Trophoblast cell (in vitro differentiated cells and primary cell): ENCODE measurements around the gene ZNF407.

ENCODE experiments used
- DNase-seq, 2 donors: peaks; one replicate each; pipeline ENCODE4 v3.0.0-alpha.2; 2016
- H2AFZ ChIP-seq: 2 replicates; pipeline ENCODE4 v1.6.1; 2013; ENCODE audit warnings: low read length, moderate library complexity, mild to moderate bottlenecking; ENCODE audit not compliant: insufficient read depth, poor library complexity
- H2AK5ac ChIP-seq: 2 replicates; pipeline ENCODE4 v1.6.1; 2013; ENCODE audit warnings: mild to moderate bottlenecking, low read length
- H2BK120ac ChIP-seq: 2 replicates; pipeline ENCODE4 v1.6.1; 2013; ENCODE audit warnings: low read length, mild to moderate bottlenecking, moderate library complexity; ENCODE audit not compliant: insufficient read depth, poor library complexity
- H2BK12ac ChIP-seq: 2 replicates; pipeline ENCODE4 v1.6.1; 2013; ENCODE audit warnings: mild to moderate bottlenecking, low read length, moderate library complexity
- H2BK5ac ChIP-seq: 2 replicates; pipeline ENCODE4 v1.6.1; 2013; ENCODE audit warnings: low read length, low read depth, moderate library complexity, mild to moderate bottlenecking; ENCODE audit not compliant: poor library complexity
- H3K14ac ChIP-seq: 2 replicates; pipeline ENCODE4 v1.6.1; 2013; ENCODE audit warnings: mild to moderate bottlenecking, low read length
- H3K18ac ChIP-seq: 2 replicates; pipeline ENCODE4 v1.6.1; 2013; ENCODE audit warnings: mild to moderate bottlenecking, low read length
- H3K23ac ChIP-seq: 2 replicates; pipeline ENCODE4 v1.6.1; 2013; ENCODE audit warnings: low read length
- H3K27ac ChIP-seq: 2 replicates; pipeline ENCODE4 v1.5.1; 2013; ENCODE audit warnings: low read depth, mild to moderate bottlenecking, inconsistent platforms, low read length, moderate library complexity
- H3K27me3 ChIP-seq: 2 replicates; pipeline ENCODE4 v1.6.1; 2013; ENCODE audit warnings: inconsistent platforms, mild to moderate bottlenecking, low read length, moderate library complexity; ENCODE audit not compliant: insufficient read depth
- H3K36me3 ChIP-seq, 2 experiments: 1 replicate in 1 of 2; 2 replicates in 1 of 2; pipeline ENCODE4 v1.6.1; 2013; ENCODE audit warnings: low read length in 2 of 2, mild to moderate bottlenecking in 2 of 2, moderate library complexity in 1 of 2; ENCODE audit not compliant: insufficient read depth in 2 of 2, control insufficient read depth in 1 of 2
- H3K4ac ChIP-seq: 2 replicates; pipeline ENCODE4 v1.6.1; 2013; ENCODE audit warnings: low read depth, mild to moderate bottlenecking, low read length, moderate library complexity
- H3K4me1 ChIP-seq, 2 experiments: 1 replicate in 1 of 2; 2 replicates in 1 of 2; pipeline ENCODE4 v1.6.1; 2013; ENCODE audit warnings: low read length in 2 of 2, mild to moderate bottlenecking in 2 of 2, moderate library complexity in 1 of 2; ENCODE audit not compliant: insufficient read depth in 2 of 2, control insufficient read depth in 1 of 2
- H3K4me2 ChIP-seq: 2 replicates; pipeline ENCODE4 v1.6.1; 2013; ENCODE audit warnings: inconsistent platforms, mild to moderate bottlenecking, low read length, moderate library complexity
- H3K4me3 ChIP-seq: 2 replicates; pipeline ENCODE4 v1.5.1; 2013; ENCODE audit warnings: mild to moderate bottlenecking, low read depth, low read length, inconsistent platforms
- H3K79me1 ChIP-seq: one replicate; pipeline ENCODE4 v1.6.1; 2013; ENCODE audit warnings: low read length
- H3K79me2 ChIP-seq: 2 replicates; pipeline ENCODE4 v1.6.1; 2013; ENCODE audit warnings: low read length, mild to moderate bottlenecking; ENCODE audit not compliant: control insufficient read depth, insufficient read depth, poor library complexity
- H3K9ac ChIP-seq: 2 replicates; pipeline ENCODE4 v1.6.1; 2013; ENCODE audit warnings: mild to moderate bottlenecking, low read length
- H3K9me3 ChIP-seq: 2 replicates; pipeline ENCODE4 v1.6.1; 2013; ENCODE audit warnings: low read depth, mild to moderate bottlenecking, control low read depth, inconsistent platforms, low read length; ENCODE audit not compliant: insufficient read depth
- H4K12ac ChIP-seq: 2 replicates; pipeline ENCODE4 v1.6.1; 2013; ENCODE audit warnings: low read depth, mild to moderate bottlenecking, low read length, moderate library complexity
- H4K8ac ChIP-seq: 2 replicates; pipeline ENCODE4 v1.6.1; 2013; ENCODE audit warnings: low read depth, mild to moderate bottlenecking, low read length, moderate library complexity
- H4K91ac ChIP-seq: one replicate; pipeline ENCODE4 v1.6.1; 2013; ENCODE audit warnings: low read depth, mild to moderate bottlenecking, low read length, moderate library complexity
- WGBS: extraction: QIAGEN DNeasy Blood & Tissue Kit; methylation state at CpG from one replicate; pipeline ENCODE4 v1.1.7; 2013; ENCODE audit warnings: missing lambda C conversion rate; ENCODE audit not compliant: insufficient read length, insufficient coverage; ENCODE audit errors: extremely low coverage; 5-methylcytosine and 5-hydroxymethylcytosine counted together

Gene ZNF407

DNA sequence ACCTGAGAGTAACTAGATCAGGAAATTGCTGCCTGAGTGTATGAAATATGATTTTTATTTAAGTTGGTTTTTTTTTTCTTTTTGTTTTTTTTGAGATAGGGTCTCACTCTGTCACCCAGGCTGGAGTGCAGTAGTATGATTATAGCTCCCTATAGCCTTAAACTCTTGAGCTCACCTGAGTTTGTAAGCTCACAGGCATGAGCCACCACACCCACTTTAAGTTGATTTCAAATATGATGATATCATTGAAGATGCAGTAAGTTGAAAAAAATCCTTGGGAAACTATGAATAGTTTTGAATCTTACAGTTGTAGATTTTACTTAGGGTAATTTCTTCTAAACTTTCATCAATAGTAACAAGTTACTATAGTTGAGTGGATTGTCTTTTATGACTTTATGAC lies 234.7 kb downstream of the ZNF407 start:
- H2BK12ac ChIP-seq = no peak overlapping the region
- H2AFZ ChIP-seq = no peak overlapping the region
- no peak overlapping the region for H3K27ac ChIP-seq
- no peak overlapping the region for H4K12ac ChIP-seq
- no peak overlapping the region for H2BK120ac ChIP-seq
- peaks cover 14% of the 10 kb centered on the region for H3K79me1 ChIP-seq
- H3K4me2 ChIP-seq = no peak overlapping the region
- no peaks in the 10 kb centered on the region for H3K9me3 ChIP-seq
- peaks cover 1% of the 10 kb centered on the region for H3K79me2 ChIP-seq
- no peak overlapping the region for H4K91ac ChIP-seq
- no peak overlapping the region for H3K9ac ChIP-seq
- H3K14ac ChIP-seq = no peak overlapping the region
- DNase-seq = peak in 1 of 2 donors; percentile 20
- no peak overlapping the region for H3K18ac ChIP-seq
- H3K4ac ChIP-seq = no peak overlapping the region
- H3K4me3 ChIP-seq = no peak overlapping the region
- H2AK5ac ChIP-seq = no peak overlapping the region
- no peak overlapping the region for H4K8ac ChIP-seq
- H3K36me3 ChIP-seq = no peaks in the 10 kb centered on the region
- no peaks in the 10 kb centered on the region for H3K27me3 ChIP-seq
- H3K4me1 ChIP-seq = peaks cover 15 to 19% of the 10 kb centered on the region in 2 experiments
- H2BK5ac ChIP-seq = no peak overlapping the region
- H3K23ac ChIP-seq = no peak overlapping the region

- no peak overlapping the region for H2BK120ac ChIP-seq
- no peaks in the 10 kb centered on the region for H3K36me3 ChIP-seq
- no peak overlapping the region for H3K4me2 ChIP-seq
- H2AK5ac ChIP-seq = no peak overlapping the region
- no peak overlapping the region for H3K4me3 ChIP-seq
- no peak overlapping the region for H3K14ac ChIP-seq
- H4K91ac ChIP-seq = no peak overlapping the region
- no peak overlapping the region for H4K8ac ChIP-seq
- H3K18ac ChIP-seq = no peak overlapping the region
- H3K9me3 ChIP-seq = no peaks in the 10 kb centered on the region
- H3K9ac ChIP-seq = no peak overlapping the region
- peaks cover 1% of the 10 kb centered on the region for H3K79me2 ChIP-seq
- H2BK5ac ChIP-seq = no peak overlapping the region
- no peaks in the 10 kb centered on the region for H3K27me3 ChIP-seq
- peaks cover 15 to 19% of the 10 kb centered on the region in 2 experiments for H3K4me1 ChIP-seq
- no peak overlapping the region for H4K12ac ChIP-seq
- DNase-seq = no peak
- H3K4ac ChIP-seq = no peak overlapping the region
- H2AFZ ChIP-seq = no peak overlapping the region
- peaks cover 14% of the 10 kb centered on the region for H3K79me1 ChIP-seq
- H3K27ac ChIP-seq = no peak overlapping the region
- WGBS = no CpG with 5 or more reads among the region's 1 CpG
- no peak overlapping the region for H2BK12ac ChIP-seq
- no peak overlapping the region for H3K23ac ChIP-seq
Measured at GRCh38 chr18:74832999-74833398, 235.3 kb downstream of the ZNF407 start.

DNA sequence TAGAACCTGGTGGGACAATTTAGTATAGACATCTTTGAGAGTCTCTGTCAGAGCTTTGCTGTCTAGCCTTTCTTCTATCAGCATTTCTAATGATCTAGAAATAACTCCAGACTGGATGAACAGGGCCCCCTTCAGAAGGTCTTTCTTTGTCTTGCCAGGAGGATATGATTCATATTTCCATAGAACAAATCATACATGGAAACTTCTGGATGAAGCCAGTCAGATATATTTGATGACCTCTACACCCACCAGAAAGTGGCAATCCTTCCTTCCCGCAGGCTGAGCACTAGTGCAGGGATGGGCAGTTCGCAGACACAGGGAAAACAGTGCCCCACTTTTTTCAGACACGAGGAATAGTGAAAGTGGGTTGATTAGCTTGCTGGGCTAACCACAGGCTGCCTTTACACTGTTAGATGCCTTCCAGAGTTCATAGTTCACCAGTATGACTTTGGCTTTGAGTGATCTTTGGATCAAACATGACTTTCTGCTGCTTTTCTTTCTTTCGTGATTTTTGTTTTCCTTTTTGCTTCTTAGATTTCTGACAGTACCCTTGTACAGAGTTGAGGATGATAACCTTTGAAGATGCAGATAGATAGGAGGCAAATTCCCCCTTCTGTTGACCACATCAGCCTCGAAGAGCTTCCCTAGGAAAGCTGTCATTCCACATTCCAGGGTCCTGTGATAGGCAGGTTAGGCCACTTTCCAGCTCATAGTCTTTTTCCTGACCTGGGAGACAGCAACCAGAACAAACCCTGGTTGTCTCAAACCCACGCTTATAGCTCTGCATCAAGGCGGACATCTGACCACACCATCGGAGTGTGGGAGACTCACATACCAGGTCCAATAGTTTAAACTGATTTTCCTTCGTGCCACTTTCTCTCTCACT lies 237.0 kb downstream of the ZNF407 start:
- Histone ChIP-seq H2BK120ac (peak overlapping the region; percentile 34), H3K9ac (no peak overlapping the region), H3K36me3 (no peaks in the 10 kb centered on the region), H3K4ac (no peak overlapping the region), H3K23ac (no peak overlapping the region), H4K91ac (peak overlapping the region; percentile 87), H2AFZ (peak overlapping the region; percentile 64), H3K18ac (peak overlapping the region; percentile 32), H3K4me1 (peaks cover 15 to 20% of the 10 kb centered on the region in 2 experiments), H4K8ac (peak overlapping the region; percentile 61), H3K14ac (peak overlapping the region; percentile 18), H2AK5ac (no peak overlapping the region), H3K9me3 (no peaks in the 10 kb centered on the region), H2BK12ac (peak overlapping the region; percentile 95), H3K4me3 (no peak overlapping the region), H3K79me1 (peaks cover 14% of the 10 kb centered on the region), H3K27me3 (no peaks in the 10 kb centered on the region), H2BK5ac (peak overlapping the region; percentile 78), H3K79me2 (peaks cover 1% of the 10 kb centered on the region), H3K27ac (peak overlapping the region; percentile 97), H3K4me2 (peak overlapping the region; percentile 46), H4K12ac (no peak overlapping the region)
- DNase-seq = peak; percentile 62 to 92
- WGBS = no CpG with 5 or more reads among the region's 9 CpGs

DNA sequence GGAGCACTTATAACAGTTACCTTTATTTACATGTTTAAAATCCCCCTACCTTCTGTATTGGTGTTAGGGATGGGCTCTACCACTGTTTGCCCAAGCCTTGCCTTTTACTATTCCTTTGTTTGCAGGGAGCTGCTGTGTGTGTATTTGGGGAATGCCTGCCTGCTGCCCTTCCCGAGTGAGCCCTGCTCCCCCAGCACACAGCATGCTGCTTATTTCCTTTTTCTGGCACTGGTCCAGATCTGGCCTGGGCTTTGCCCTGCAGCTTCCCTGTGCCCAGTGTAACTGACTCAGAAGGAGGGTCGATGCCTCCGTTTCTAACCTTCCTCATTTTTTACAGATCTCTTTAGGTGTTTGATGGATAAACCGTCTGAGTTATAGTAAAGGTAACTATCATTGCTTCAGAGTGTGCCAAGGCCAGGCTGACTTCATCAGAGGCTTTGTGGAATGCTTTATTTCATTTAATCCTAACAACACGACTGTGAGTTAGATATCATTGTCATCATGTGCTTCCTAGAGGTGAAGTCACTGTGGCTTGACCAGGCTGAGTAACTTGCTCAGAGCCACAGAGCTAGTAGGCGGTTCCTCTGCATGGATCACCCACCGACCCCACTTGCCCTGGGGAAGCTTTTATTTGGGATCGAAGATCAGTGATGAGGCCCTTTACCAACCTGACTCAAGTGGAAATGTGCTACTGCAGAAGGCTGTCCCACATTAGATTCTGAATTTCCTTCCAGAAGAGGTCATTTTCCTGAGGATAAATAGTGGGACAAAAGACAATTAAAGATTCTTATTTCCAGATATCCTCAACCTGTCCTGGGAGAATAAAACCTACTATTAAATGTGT lies 238.8 kb downstream of the ZNF407 start:
- peak overlapping the region; percentile 38 for H2BK120ac ChIP-seq
- H4K12ac ChIP-seq = no peak overlapping the region
- peak overlapping the region; percentile 73 for H4K91ac ChIP-seq
- H3K27ac ChIP-seq = no peak overlapping the region
- H3K4me3 ChIP-seq = no peak overlapping the region
- peak overlapping the region; percentile 41 for H3K14ac ChIP-seq
- H3K9me3 ChIP-seq = no peaks in the 10 kb centered on the region
- no peak overlapping the region for H3K23ac ChIP-seq
- H3K79me2 ChIP-seq = peaks cover 1% of the 10 kb centered on the region
- H3K9ac ChIP-seq = no peak overlapping the region
- H3K4ac ChIP-seq = peak overlapping the region; percentile 15
- no peak for DNase-seq
- peak overlapping the region; percentile 63 for H4K8ac ChIP-seq
- H3K4me2 ChIP-seq = no peak overlapping the region
- H3K79me1 ChIP-seq = peaks cover 14% of the 10 kb centered on the region
- H3K36me3 ChIP-seq = no peaks in the 10 kb centered on the region
- peak overlapping the region; percentile 24 for H2BK5ac ChIP-seq
- no peaks in the 10 kb centered on the region for H3K27me3 ChIP-seq
- WGBS = no CpG with 5 or more reads among the region's 8 CpGs
- H2BK12ac ChIP-seq = peak overlapping the region; percentile 70
- H3K18ac ChIP-seq = peak overlapping the region; percentile 57
- H3K4me1 ChIP-seq = peaks cover 17 to 22% of the 10 kb centered on the region in 2 experiments
- H2AFZ ChIP-seq = peak overlapping the region; percentile 40
- H2AK5ac ChIP-seq = peak overlapping the region; percentile 65
